Omental fat pad (tissue), 4 donors: ENCODE measurements around the gene METTL16. TPM values are rescaled to one million over a fixed set of nuclear protein-coding genes. Genes with fewer than 3 reads are reported as not detected.
"Not testable (repeated sequence)": the region's sequence is repeated elsewhere in the genome, so short reads cannot be mapped to it uniquely, and the experiment has no call there.

ENCODE experiments used
- ATAC-seq: fragments of 150-250 bp; one replicate; pipeline ENCODE4 v1.9.1; 2016; ENCODE audit warnings: mild to moderate bottlenecking, moderate library complexity; ENCODE audit not compliant: low FRiP score
- DNase-seq: peaks from one replicate; pipeline ENCODE4 v3.0.0-alpha.2; 2019; ENCODE audit warnings: low spot score
- CTCF ChIP-seq, 3 donors: fragments of 450-650 bp; IDR thresholded peaks; one replicate each; pipeline ENCODE4 v1.5.1; 2016 to 2017; ENCODE audit warnings: antibody characterized with exemption in 3 of 3, mild to moderate bottlenecking in 3 of 3, moderate library complexity in 2 of 3
- total RNA-seq, 4 donors: library from RNA; depleted of rRNA; stranded (reverse); fragments of >200 nt; gene quantifications; one replicate each; pipeline ENCODE4 v1.1.0, GENCODE V29; 2016

METTL16 gene
- total RNA-seq, 4 donors from 2014 or later = 12.6 to 45.1 (median 19.1) TPM

GRCh38 chr17:2521257-2521656 is 9.6 kb upstream of the METTL16 start:
- TF ChIP-seq CTCF (IDR thresholded peaks at IDR 0.05) = no peak
- DNase-seq (no peak), ATAC-seq (no peak)

GRCh38 chr17:2517539-2517938 is 5.9 kb upstream of the METTL16 start:
- DNase-seq = no peak
- no peak for ATAC-seq
- TF ChIP-seq CTCF (IDR thresholded peaks at IDR 0.05) = no peak

- ATAC-seq = peak; percentile 6
These were observed 588 bp downstream of the METTL16 start for GRCh38 chr17:2511138-2511461.

GRCh38 chr17:2510559-2510958 is 1.1 kb downstream of the METTL16 start:
- DNase-seq = no peak
- TF ChIP-seq CTCF (IDR thresholded peaks at IDR 0.05) = no peak
- no peak for ATAC-seq

More at GRCh38 chr17:2511138-2511461, 588 bp downstream of the METTL16 start:
- no peak for DNase-seq
- TF ChIP-seq CTCF (IDR thresholded peaks at IDR 0.05) = no peak

- no peak for ATAC-seq
These were observed 3.7 kb downstream of the METTL16 start for GRCh38 chr17:2508035-2508434.

GRCh38 chr17:2507015-2507414 is 4.7 kb downstream of the METTL16 start:
- not testable (repeated sequence) for ATAC-seq, DNase-seq

More at GRCh38 chr17:2508035-2508434, 3.7 kb downstream of the METTL16 start:
- no peak for TF ChIP-seq CTCF (IDR thresholded peaks at IDR 0.05)
- no peak for DNase-seq

- ATAC-seq (no peak), DNase-seq (no peak)
- no peak for TF ChIP-seq CTCF (IDR thresholded peaks at IDR 0.05)
These were observed 8.1 kb downstream of the METTL16 start for GRCh38 chr17:2503627-2504026.
